ENCODE results near the gene NUMB. TPM values are rescaled to one million over a fixed set of nuclear protein-coding genes. Genes with fewer than 3 reads are reported as not detected.
A peak's percentile ranks its signal among the peaks of the same experiment; 100 is the strongest.

Gene NUMB
- total RNA-seq, 1 experiment from 2014 or later, result 81.5 TPM

DNA sequence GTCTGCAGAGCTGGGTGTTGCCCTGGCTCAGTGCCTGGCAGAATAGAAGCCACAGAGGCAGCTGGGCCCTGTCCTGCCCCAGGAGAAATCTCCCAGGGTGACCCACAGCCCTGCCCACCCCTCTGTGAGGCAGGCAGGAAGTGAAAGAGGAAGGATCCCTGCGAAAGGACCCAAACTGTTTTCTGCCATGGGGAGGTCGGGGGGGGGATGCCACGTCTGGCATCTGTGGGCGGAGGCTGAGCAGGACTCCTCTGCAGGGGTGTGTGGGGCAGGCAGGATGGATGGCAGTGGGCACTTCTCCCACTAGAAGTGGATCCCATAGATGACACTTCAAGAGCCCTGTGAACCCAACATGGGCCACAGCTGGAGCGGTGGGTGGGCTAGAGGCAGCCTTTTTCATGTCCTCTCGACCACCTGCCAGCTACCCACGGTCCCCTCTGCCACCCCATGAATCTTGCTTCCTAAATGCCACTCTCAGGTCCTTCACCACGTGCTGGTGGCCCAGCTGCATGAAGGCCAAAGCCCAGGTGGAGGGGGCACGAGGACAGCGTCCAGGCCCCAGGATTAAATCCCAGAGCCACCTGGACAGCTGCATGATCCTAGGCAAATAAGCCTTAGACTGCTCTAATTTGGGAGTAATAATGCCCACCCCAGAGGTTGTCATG is 217.4 kb downstream of the NUMB start:
- Mint-ChIP-seq H3K4me1 (ENCODE audit: insufficient read depth, unreplicated experiment) (peaks cover 42% of the 10 kb centered on the region), H3K4me3 (ENCODE audit: unreplicated experiment) (peak overlapping the region; percentile 70), H3K9me3 (ENCODE audit: unreplicated experiment) (no peaks in the 10 kb centered on the region), H3K27me3 (ENCODE audit: insufficient read depth, unreplicated experiment) (peaks cover 16% of the 10 kb centered on the region), H3K27ac (ENCODE audit: low read depth, unreplicated experiment) (no peak overlapping the region), H3K36me3 (ENCODE audit: insufficient read depth, unreplicated experiment) (no peaks in the 10 kb centered on the region)
- ChIA-PET CTCF (interaction anchor here (0.6 to 1.8 kb wide), 3 partner anchors 37 to 231 kb away, joined by 3 to 8 read pairs (median 3); no protein-coding TSS in a partner anchor), POLR2A (no interaction called here)
- no peak for DNase-seq (ENCODE audit: unreplicated experiment)
- no TSS peak for BruUV-seq (replicated peaks)
- TF ChIP-seq, protein P1, sequence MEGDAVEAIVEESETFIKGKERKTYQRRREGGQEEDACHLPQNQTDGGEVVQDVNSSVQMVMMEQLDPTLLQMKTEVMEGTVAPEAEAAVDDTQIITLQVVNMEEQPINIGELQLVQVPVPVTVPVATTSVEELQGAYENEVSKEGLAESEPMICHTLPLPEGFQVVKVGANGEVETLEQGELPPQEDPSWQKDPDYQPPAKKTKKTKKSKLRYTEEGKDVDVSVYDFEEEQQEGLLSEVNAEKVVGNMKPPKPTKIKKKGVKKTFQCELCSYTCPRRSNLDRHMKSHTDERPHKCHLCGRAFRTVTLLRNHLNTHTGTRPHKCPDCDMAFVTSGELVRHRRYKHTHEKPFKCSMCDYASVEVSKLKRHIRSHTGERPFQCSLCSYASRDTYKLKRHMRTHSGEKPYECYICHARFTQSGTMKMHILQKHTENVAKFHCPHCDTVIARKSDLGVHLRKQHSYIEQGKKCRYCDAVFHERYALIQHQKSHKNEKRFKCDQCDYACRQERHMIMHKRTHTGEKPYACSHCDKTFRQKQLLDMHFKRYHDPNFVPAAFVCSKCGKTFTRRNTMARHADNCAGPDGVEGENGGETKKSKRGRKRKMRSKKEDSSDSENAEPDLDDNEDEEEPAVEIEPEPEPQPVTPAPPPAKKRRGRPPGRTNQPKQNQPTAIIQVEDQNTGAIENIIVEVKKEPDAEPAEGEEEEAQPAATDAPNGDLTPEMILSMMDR (IDR thresholded peaks at IDR 0.05; ENCODE audit: unreplicated experiment), result no peak
- intact Hi-C loops (cut with micrococcal nuclease), result no loop called here

DNA sequence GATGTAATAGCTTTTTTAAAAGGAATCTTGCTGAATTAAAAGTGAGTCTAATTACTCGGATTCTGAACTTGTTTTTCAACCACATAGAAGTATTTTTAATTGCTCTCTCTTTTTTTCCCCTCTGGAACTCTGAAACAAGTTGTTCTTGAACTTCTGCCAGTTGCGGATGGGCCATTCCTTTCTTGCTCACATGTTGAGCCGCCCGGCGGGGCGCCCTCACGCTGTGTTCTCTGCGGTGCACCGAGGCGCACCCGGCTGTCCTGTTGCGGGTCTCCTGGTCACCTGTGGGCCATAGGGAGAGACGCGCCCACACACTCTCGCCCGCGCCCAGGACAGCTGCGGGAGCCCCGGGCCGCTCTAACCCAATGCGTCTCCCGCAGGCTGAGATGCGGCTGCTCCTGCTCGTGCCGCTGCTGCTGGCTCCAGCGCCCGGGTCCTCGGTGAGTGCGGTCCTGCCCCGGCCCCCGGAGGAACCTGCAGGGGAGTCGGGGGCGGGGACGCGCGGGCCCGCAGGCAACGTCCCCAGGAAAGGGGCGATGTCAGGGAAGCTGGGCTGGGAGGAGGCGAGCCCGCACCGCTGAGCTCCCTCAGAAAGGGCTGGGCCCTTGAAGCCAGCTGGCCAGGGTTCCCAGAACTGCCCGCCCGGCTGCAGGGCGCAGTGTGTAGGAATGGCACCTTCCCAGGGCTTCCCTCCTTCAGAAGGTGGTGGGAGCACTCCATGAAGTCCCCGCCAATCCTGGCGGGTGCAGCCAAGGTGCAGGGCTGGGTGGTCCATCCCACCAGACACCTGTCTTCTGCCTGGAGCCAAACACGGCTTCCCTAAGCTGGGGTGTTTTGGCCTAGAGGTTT is 218.7 kb downstream of the NUMB start:
- ChIA-PET CTCF (interaction anchor here (0.6 to 1.8 kb wide), 5 partner anchors 16 to 232 kb away, joined by 3 to 8 read pairs (median 5); no protein-coding TSS in a partner anchor), POLR2A (interaction anchor here (0.5 to 1.9 kb wide), 15 partner anchors 9 to 842 kb away, joined by 3 to 7 read pairs (median 3); partner anchors contain the start of genes RBM25 and RIOX1)
- H3K27ac Mint-ChIP-seq (ENCODE audit: low read depth, unreplicated experiment), result no peak overlapping the region
- peaks cover 29% of the 10 kb centered on the region for H3K27me3 Mint-ChIP-seq (ENCODE audit: insufficient read depth, unreplicated experiment)
- BruUV-seq (replicated peaks), result no TSS peak
- TF ChIP-seq, protein P1 (IDR thresholded peaks at IDR 0.05; ENCODE audit: unreplicated experiment), result no peak
- H3K36me3 Mint-ChIP-seq (ENCODE audit: insufficient read depth, unreplicated experiment), result no peaks in the 10 kb centered on the region
- peaks cover 44% of the 10 kb centered on the region for H3K4me1 Mint-ChIP-seq (ENCODE audit: insufficient read depth, unreplicated experiment)
- intact Hi-C loops (cut with micrococcal nuclease), result no loop called here
- DNase-seq (ENCODE audit: unreplicated experiment), result peak; percentile 68
- H3K4me3 Mint-ChIP-seq (ENCODE audit: unreplicated experiment), result peak overlapping the region; percentile 70
- no peaks in the 10 kb centered on the region for H3K9me3 Mint-ChIP-seq (ENCODE audit: unreplicated experiment)

DNA sequence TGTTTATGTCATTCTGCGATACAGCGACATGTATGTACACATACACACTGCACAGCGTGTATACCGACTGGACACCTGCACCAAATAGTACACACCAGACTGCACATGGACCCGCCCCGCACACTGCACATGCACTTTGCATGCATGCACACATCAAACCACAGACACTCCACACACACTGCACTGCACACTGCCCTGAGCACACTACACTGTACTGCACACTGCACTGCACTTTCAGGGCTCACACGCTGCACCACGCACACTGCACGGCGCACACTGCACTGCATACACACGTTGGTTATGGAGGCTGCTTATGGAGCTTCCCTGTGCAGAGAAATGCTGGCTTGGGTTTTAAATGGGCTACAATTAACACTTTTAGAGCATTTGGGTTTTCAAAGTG is 219.4 kb downstream of the NUMB start:
- H3K27me3 Mint-ChIP-seq (ENCODE audit: insufficient read depth, unreplicated experiment), result peaks cover 36% of the 10 kb centered on the region
- peaks cover 44% of the 10 kb centered on the region for H3K4me1 Mint-ChIP-seq (ENCODE audit: insufficient read depth, unreplicated experiment)
- CTCF ChIA-PET, result interaction anchor here (0.7 to 0.9 kb wide), 2 partner anchors 33 to 50 kb away, joined by 3 to 5 read pairs; no protein-coding TSS in a partner anchor
- POLR2A ChIA-PET, result interaction anchor here (0.5 to 1.9 kb wide), 18 partner anchors 14 to 780 kb away, joined by 3 to 7 read pairs (median 3); partner anchors contain the start of genes BBOF1, ENTPD5, NUMB and RBM25
- peak overlapping the region; percentile 70 for H3K4me3 Mint-ChIP-seq (ENCODE audit: unreplicated experiment)
- no peak for DNase-seq (ENCODE audit: unreplicated experiment)
- intact Hi-C loops (cut with micrococcal nuclease), result loop anchor here (1.0 kb wide), 1 partner anchor 11 kb away; no protein-coding TSS in a partner anchor
- BruUV-seq (replicated peaks), result no TSS peak
- TF ChIP-seq, protein P1 (IDR thresholded peaks at IDR 0.05; ENCODE audit: unreplicated experiment), result no peak
- H3K36me3 Mint-ChIP-seq (ENCODE audit: insufficient read depth, unreplicated experiment), result no peaks in the 10 kb centered on the region
- no peaks in the 10 kb centered on the region for H3K9me3 Mint-ChIP-seq (ENCODE audit: unreplicated experiment)
- peak overlapping the region; percentile 19 for H3K27ac Mint-ChIP-seq (ENCODE audit: low read depth, unreplicated experiment)
